NT2/D1 (cell line): ENCODE results near the gene MT1E.

Source experiments
- DNase-seq: peaks from one replicate; pipeline ENCODE4 v3.0.0-alpha.2; 2011; ENCODE audit warnings: low read depth, low spot score
- H3K27me3 ChIP-seq: 2 replicates; pipeline ENCODE4 v1.6.0; 2011; ENCODE audit warnings: mild to moderate bottlenecking; ENCODE audit not compliant: insufficient read length, insufficient read depth
- H3K36me3 ChIP-seq: 2 replicates; pipeline ENCODE4 v1.6.1; 2011; ENCODE audit warnings: mild to moderate bottlenecking, low read length, mixed read lengths; ENCODE audit not compliant: insufficient read depth, insufficient read length
- H3K4me1 ChIP-seq: 2 replicates; pipeline ENCODE4 v1.5.1; 2011; ENCODE audit not compliant: insufficient read depth, insufficient read length
- H3K4me3 ChIP-seq: 2 replicates; pipeline ENCODE4 v1.5.1; 2011; ENCODE audit warnings: low read depth; ENCODE audit not compliant: insufficient read length
- H3K9ac ChIP-seq: 2 replicates; pipeline ENCODE4 v1.6.0; 2011; ENCODE audit warnings: low read depth; ENCODE audit not compliant: insufficient read length
- H3K9me3 ChIP-seq: 2 replicates; pipeline ENCODE4 v1.5.1; 2011; ENCODE audit warnings: mild to moderate bottlenecking, low read length; ENCODE audit not compliant: insufficient read depth
- SUZ12 ChIP-seq: IDR thresholded peaks from 2 replicates; pipeline ENCODE4 v1.6.1; 2011; ENCODE audit not compliant: insufficient read length, insufficient read depth; ENCODE audit errors: extremely low read depth
- YY1 ChIP-seq: IDR thresholded peaks from 2 replicates; pipeline ENCODE4 v1.6.1; 2011; ENCODE audit not compliant: insufficient read length, insufficient read depth
- ZNF274 ChIP-seq: IDR thresholded peaks from 2 replicates; pipeline ENCODE4 v1.6.1; 2011; ENCODE audit warnings: mild to moderate bottlenecking, low read depth, low read length

Gene MT1E

DNA sequence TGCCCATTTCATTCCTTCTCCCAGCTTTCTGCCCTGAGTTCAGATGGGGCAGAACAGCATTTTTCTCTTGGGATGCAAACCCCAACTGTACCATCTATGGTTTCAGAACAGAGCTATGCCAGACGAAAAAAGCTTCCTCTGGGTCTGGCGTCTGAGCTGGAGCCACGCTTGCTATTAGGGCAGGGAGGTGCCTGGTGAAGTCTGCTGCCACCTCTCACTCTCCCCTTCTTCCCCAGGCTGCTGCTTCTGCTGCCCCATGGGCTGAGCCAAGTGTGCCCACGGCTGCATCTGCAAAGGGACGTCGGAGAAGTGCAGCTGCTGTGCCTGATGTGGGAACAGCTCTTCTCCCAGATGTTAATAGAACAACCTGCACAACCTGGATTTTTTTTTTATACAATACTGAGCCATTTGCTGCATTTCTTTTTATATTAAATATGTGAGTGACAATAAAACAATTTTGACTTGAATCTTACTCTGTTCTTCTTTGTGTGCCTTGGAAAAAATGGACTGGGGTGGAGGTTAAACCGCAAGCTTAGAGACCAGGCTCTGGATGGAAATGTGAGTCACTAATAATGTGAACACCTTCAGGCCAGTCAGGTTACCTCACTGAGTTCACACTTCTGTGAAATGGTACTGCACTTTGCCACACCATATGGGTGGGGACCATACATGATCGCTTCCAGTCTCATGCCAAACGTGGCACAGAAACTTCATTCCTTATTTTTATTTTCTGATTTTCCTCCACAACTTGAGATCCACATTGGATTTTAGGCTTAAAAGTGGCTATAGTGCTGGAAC is 11.2 kb downstream of the MT1E start:
- H3K36me3 ChIP-seq, result no peaks in the 10 kb centered on the region
- no peak for TF ChIP-seq SUZ12
- no peak for TF ChIP-seq YY1
- TF ChIP-seq ZNF274, result no peak
- peaks cover 87% of the 10 kb centered on the region for H3K27me3 ChIP-seq
- no peak for DNase-seq
- H3K4me3 ChIP-seq, result no peak overlapping the region
- no peak overlapping the region for H3K9ac ChIP-seq
- no peaks in the 10 kb centered on the region for H3K9me3 ChIP-seq
- H3K4me1 ChIP-seq, result peaks cover 9% of the 10 kb centered on the region

- Histone ChIP-seq H3K36me3 (no peaks in the 10 kb centered on the region), H3K4me1 (peaks cover 7% of the 10 kb centered on the region), H3K9ac (peak within 1 kb of the TSS; percentile 80), H3K4me3 (peak within 1 kb of the TSS; percentile 55), H3K9me3 (no peaks in the 10 kb centered on the region), H3K27me3 (peaks cover 75% of the 10 kb centered on the region)
- TF ChIP-seq YY1 (no peak), SUZ12 (peak; percentile 85), ZNF274 (no peak)
- no peak for DNase-seq
Measured at GRCh38 chr16:56637814-56638750, 12.5 kb downstream of the MT1E start, which contains the start of gene MT1A. Gene MT1A (plus strand): TSS chr16:56638666. CDS start chr16:56638739, 73 bp downstream.

GRCh38 chr16:56639045-56639444 is 13.5 kb downstream of the MT1E start:
- H3K4me1 ChIP-seq, result peaks cover 10% of the 10 kb centered on the region
- TF ChIP-seq SUZ12, result no peak
- no peak for TF ChIP-seq YY1
- no peak for TF ChIP-seq ZNF274
- no peak overlapping the region for H3K4me3 ChIP-seq
- peaks cover 65% of the 10 kb centered on the region for H3K27me3 ChIP-seq
- no peak for DNase-seq
- no peaks in the 10 kb centered on the region for H3K36me3 ChIP-seq
- no peak overlapping the region for H3K9ac ChIP-seq
- H3K9me3 ChIP-seq, result no peaks in the 10 kb centered on the region

DNA sequence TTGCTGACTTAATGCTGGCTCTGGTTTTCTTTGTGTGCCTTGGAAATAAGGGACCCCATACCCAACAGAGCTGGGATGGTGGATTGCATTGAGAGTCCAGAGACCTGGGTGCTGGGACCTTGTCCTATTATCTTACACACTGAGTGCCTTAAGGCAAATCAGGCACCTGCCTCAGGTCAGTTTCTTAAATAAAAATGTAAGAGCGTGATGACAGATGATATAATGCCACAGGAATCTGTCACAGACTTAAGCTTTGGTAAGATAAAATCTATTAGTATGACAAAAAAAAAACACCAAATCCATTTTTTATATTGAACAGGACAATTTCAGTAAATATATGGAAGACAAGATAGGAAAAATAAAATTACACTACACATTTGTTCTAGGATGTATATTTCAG is 14.5 kb downstream of the MT1E start:
- TF ChIP-seq SUZ12 (no peak), ZNF274 (no peak), YY1 (no peak)
- peaks cover 10% of the 10 kb centered on the region for H3K4me1 ChIP-seq
- no peak for DNase-seq
- no peaks in the 10 kb centered on the region for H3K9me3 ChIP-seq
- no peak overlapping the region for H3K9ac ChIP-seq
- no peak overlapping the region for H3K4me3 ChIP-seq
- peaks cover 57% of the 10 kb centered on the region for H3K27me3 ChIP-seq
- H3K36me3 ChIP-seq, result no peaks in the 10 kb centered on the region

- Histone ChIP-seq H3K4me3 (no peak overlapping the region), H3K27me3 (peaks cover 46% of the 10 kb centered on the region), H3K36me3 (no peaks in the 10 kb centered on the region), H3K4me1 (peaks cover 10% of the 10 kb centered on the region), H3K9me3 (no peaks in the 10 kb centered on the region), H3K9ac (no peak overlapping the region)
- TF ChIP-seq YY1 (no peak), ZNF274 (no peak), SUZ12 (no peak)
- DNase-seq, result no peak
Measured at GRCh38 chr16:56641166-56641565, 15.6 kb downstream of the MT1E start.

- no peak overlapping the region for H3K9ac ChIP-seq
- TF ChIP-seq ZNF274 (no peak), YY1 (no peak), SUZ12 (no peak)
Measured at GRCh38 chr16:56643080-56643778, 17.6 kb downstream of the MT1E start.

DNA sequence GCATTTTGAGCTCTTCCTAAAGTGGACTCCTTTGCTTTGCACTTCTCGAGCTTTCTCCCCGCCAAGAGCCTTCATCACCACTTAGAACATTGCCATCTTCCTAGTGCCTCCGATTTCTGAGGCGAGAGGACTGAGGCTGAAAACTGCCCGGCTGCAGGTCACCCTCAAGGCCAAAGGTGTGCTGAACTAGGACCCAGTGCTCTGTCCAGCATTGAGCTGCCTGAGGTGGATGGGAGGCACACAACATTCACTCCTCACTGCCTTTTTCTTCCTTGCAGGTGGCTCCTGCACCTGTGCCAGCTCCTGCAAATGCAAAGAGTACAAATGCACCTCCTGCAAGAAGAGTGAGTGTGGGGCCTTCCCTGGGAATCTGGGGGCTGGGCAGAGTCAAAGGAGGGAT is 18.3 kb downstream of the MT1E start:
- Histone ChIP-seq H3K27me3 (peaks cover 20% of the 10 kb centered on the region), H3K9me3 (no peaks in the 10 kb centered on the region), H3K4me1 (peaks cover 5% of the 10 kb centered on the region), H3K36me3 (no peaks in the 10 kb centered on the region), H3K9ac (no peak overlapping the region), H3K4me3 (no peak overlapping the region)
- TF ChIP-seq ZNF274 (no peak), YY1 (no peak), SUZ12 (no peak)
- DNase-seq, result no peak

More at GRCh38 chr16:56643080-56643778, 17.6 kb downstream of the MT1E start:
- no peak overlapping the region for H3K4me3 ChIP-seq
- H3K4me1 ChIP-seq, result peaks cover 8% of the 10 kb centered on the region
- no peak for DNase-seq
- no peaks in the 10 kb centered on the region for H3K36me3 ChIP-seq
- peaks cover 26% of the 10 kb centered on the region for H3K27me3 ChIP-seq
- no peaks in the 10 kb centered on the region for H3K9me3 ChIP-seq
